Measurements from ENCODE around the gene LMNTD1. TPM values are rescaled to one million over a fixed set of nuclear protein-coding genes. Genes with fewer than 3 reads are reported as not detected.

Gene LMNTD1
- total RNA-seq, 2 experiments from 2014 or later: not detected

- no peaks in the 10 kb centered on the region for H3K4me1 Mint-ChIP-seq
- DNase-seq (no peak), ATAC-seq (ENCODE audit: low read depth) (no peak)
- H3K4me3 Mint-ChIP-seq: no peak overlapping the region
- POLR2A ChIA-PET: no interaction called here
- H3K36me3 Mint-ChIP-seq: no peaks in the 10 kb centered on the region
- no peaks in the 10 kb centered on the region for H3K27me3 Mint-ChIP-seq
- no peaks in the 10 kb centered on the region for H3K9me3 Mint-ChIP-seq
- no peak overlapping the region for H3K27ac Mint-ChIP-seq
These were observed 23.3 kb downstream of the LMNTD1 start for GRCh38 chr12:25529738-25530137.

DNA sequence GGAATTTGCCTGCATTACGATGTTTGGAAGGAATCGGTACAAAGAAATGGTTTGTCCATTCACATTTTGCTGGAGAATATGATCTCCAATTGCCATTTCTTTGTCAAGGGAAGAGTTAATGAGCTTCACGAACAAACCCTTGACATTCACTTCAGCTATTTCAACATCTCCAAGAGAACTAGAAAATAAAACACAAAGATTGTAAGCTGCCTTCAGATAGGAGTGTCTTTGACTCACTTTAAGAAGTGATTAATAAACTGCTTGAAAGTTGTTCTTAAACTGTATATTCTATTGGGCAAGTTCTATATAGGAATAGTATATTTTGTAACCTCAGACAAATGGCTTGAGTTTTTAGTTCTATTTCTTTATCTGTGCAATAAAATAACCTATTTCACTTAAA lies 26.3 kb downstream of the LMNTD1 start:
- DNase-seq (no peak), ATAC-seq (ENCODE audit: low read depth) (no peak)
- H3K4me3 Mint-ChIP-seq: no peak overlapping the region
- H3K4me1 Mint-ChIP-seq: no peaks in the 10 kb centered on the region
- POLR2A ChIA-PET: no interaction called here
- H3K9me3 Mint-ChIP-seq: no peaks in the 10 kb centered on the region
- H3K27me3 Mint-ChIP-seq: peaks cover 3% of the 10 kb centered on the region
- H3K27ac Mint-ChIP-seq: no peak overlapping the region
- H3K36me3 Mint-ChIP-seq: no peaks in the 10 kb centered on the region

GRCh38 chr12:25524366-25524765 lies 28.7 kb downstream of the LMNTD1 start:
- no peak for DNase-seq
- Mint-ChIP-seq H3K36me3 (no peaks in the 10 kb centered on the region), H3K9me3 (no peaks in the 10 kb centered on the region), H3K27me3 (peaks cover 3% of the 10 kb centered on the region), H3K4me1 (no peaks in the 10 kb centered on the region), H3K4me3 (no peak overlapping the region), H3K27ac (no peak overlapping the region)
- POLR2A ChIA-PET: no interaction called here
- no peak for ATAC-seq (ENCODE audit: low read depth)

- no peak for DNase-seq
- no peak for ATAC-seq (ENCODE audit: low read depth)
- H3K36me3 Mint-ChIP-seq: no peaks in the 10 kb centered on the region
- peaks cover 6% of the 10 kb centered on the region for H3K27me3 Mint-ChIP-seq
- POLR2A ChIA-PET: no interaction called here
- H3K9me3 Mint-ChIP-seq: no peaks in the 10 kb centered on the region
- H3K4me3 Mint-ChIP-seq: no peak overlapping the region
- H3K4me1 Mint-ChIP-seq: peaks cover 7% of the 10 kb centered on the region
- no peak overlapping the region for H3K27ac Mint-ChIP-seq
These were observed 31.3 kb downstream of the LMNTD1 start for GRCh38 chr12:25521625-25522256.

GRCh38 chr12:25518512-25518911 lies 34.6 kb downstream of the LMNTD1 start:
- Mint-ChIP-seq H3K36me3 (no peaks in the 10 kb centered on the region), H3K27me3 (peaks cover 7% of the 10 kb centered on the region), H3K9me3 (peaks cover 1% of the 10 kb centered on the region), H3K27ac (no peak overlapping the region), H3K4me1 (peaks cover 7% of the 10 kb centered on the region), H3K4me3 (no peak overlapping the region)
- DNase-seq: no peak
- peak; percentile 14 for ATAC-seq (ENCODE audit: low read depth)
- POLR2A ChIA-PET: no interaction called here

GRCh38 chr12:25504744-25505143 lies 48.3 kb downstream of the LMNTD1 start:
- H3K27ac Mint-ChIP-seq: no peak overlapping the region
- POLR2A ChIA-PET: no interaction called here
- peaks cover 9% of the 10 kb centered on the region for H3K27me3 Mint-ChIP-seq
- no peak overlapping the region for H3K4me3 Mint-ChIP-seq
- DNase-seq (no peak), ATAC-seq (ENCODE audit: low read depth) (no peak)
- no peaks in the 10 kb centered on the region for H3K9me3 Mint-ChIP-seq
- no peaks in the 10 kb centered on the region for H3K4me1 Mint-ChIP-seq
- no peaks in the 10 kb centered on the region for H3K36me3 Mint-ChIP-seq

DNA sequence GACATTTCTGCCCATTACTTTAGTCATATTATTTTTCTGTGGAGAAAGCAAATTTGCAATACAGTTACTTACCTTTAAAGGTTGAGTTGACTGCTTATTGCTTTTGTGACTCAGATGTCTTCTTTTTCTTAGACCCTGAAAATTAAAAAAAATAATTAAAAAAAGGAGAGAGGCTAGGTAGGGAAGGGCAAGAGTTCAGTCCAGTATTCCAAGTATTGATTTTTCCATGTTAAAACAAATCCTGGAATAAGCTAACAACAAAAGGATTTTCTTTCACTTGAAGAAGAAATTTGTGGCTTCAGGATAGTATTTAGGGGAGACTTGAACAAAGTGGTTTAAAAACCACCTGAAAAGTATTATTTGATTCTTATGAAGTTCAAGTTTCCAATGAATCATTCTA lies 49.4 kb downstream of the LMNTD1 start:
- no peak for ATAC-seq (ENCODE audit: low read depth)
- Mint-ChIP-seq H3K4me3 (no peak overlapping the region), H3K36me3 (no peaks in the 10 kb centered on the region), H3K27ac (no peak overlapping the region), H3K9me3 (no peaks in the 10 kb centered on the region), H3K4me1 (no peaks in the 10 kb centered on the region), H3K27me3 (peaks cover 10% of the 10 kb centered on the region)
- POLR2A ChIA-PET: no interaction called here
- DNase-seq: no peak

DNA sequence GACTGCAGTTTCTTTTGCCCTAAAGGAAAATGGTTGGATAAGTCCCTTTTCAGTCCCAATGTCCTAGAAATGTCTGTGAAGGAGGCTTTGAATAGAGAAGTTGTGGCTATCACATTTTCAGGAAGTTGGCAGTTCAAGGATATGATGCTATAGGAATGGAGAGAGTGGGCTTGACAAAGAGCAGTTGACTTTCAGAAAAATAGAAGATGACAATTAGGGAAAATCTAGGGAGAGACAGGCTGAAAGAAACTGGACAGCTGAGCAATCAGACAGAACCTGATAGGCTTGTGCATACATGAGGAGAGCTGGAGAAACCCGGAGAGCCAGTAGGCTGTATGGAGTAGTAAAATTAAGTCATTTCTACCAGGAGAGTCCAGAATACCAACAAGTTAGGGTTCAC lies 50.5 kb downstream of the LMNTD1 start:
- H3K36me3 Mint-ChIP-seq: no peaks in the 10 kb centered on the region
- no peak overlapping the region for H3K27ac Mint-ChIP-seq
- peaks cover 10% of the 10 kb centered on the region for H3K27me3 Mint-ChIP-seq
- no peaks in the 10 kb centered on the region for H3K4me1 Mint-ChIP-seq
- H3K9me3 Mint-ChIP-seq: peaks cover 1% of the 10 kb centered on the region
- DNase-seq: no peak
- POLR2A ChIA-PET: no interaction called here
- no peak overlapping the region for H3K4me3 Mint-ChIP-seq
- ATAC-seq (ENCODE audit: low read depth): no peak

DNA sequence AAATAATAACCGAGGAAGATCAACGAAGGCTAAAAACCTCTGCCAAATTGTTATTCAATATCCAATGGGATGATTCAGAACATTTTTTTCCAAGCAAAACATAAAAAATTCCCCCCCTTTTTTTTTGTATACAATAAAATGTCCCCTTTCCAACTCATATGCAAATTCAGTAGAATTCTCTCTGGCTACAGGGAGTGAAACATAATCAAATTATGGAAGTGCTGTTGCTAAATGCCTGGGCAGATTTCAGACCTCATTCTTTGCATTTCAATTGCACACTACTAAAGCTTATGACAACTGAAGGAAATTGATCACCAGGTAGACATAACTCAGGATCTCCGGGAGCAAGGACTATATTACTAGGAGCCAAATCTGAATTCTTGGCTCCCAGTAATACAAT lies 51.0 kb downstream of the LMNTD1 start:
- Mint-ChIP-seq H3K9me3 (peaks cover 1% of the 10 kb centered on the region), H3K4me1 (no peaks in the 10 kb centered on the region), H3K4me3 (no peak overlapping the region), H3K27ac (no peak overlapping the region), H3K36me3 (no peaks in the 10 kb centered on the region), H3K27me3 (peaks cover 8% of the 10 kb centered on the region)
- ATAC-seq (ENCODE audit: low read depth) (no peak), DNase-seq (no peak)
- POLR2A ChIA-PET: no interaction called here

DNA sequence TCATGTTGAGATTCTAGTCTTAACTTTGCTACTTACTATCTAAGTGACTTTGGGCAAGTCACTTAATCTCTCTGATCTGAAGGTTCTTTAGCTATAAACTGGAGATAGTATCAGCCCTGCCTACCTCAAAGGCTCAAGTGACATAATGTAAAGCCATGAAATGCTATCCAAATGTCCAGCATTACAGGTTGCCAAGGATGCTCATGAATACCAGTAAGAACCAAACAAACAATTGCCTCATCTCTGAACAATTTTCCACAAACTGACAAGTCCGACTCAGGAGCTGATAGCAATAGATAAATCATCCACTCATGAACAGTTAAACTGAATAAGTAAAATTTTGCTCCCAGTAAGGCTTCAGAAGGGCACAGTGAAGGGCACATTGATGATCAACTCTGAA lies 51.5 kb downstream of the LMNTD1 start:
- POLR2A ChIA-PET: no interaction called here

DNA sequence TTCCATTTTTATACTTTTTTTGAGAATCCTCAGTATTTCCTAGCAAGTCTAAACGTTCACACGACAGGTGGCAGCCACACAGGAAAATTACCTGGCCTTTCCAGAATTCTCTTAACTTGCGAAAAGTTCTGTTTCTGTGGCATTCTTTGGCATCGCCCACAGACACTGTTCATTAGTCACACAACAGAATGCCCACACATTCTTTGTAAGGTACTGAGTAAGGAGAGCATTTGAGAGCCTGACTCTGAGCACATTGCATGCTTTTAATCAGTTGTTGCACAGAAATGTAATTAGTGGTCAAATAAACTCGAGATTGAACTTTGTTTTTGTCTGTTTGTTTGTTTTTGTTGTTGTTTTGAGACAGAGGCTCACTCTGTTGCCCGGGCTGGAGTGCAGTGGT lies 52.4 kb downstream of the LMNTD1 start:
- DNase-seq (no peak), ATAC-seq (ENCODE audit: low read depth) (no peak)
- H3K9me3 Mint-ChIP-seq: peaks cover 1% of the 10 kb centered on the region
- H3K4me3 Mint-ChIP-seq: no peak overlapping the region
- POLR2A ChIA-PET: no interaction called here
- H3K4me1 Mint-ChIP-seq: no peaks in the 10 kb centered on the region
- H3K36me3 Mint-ChIP-seq: no peaks in the 10 kb centered on the region
- peaks cover 8% of the 10 kb centered on the region for H3K27me3 Mint-ChIP-seq
- no peak overlapping the region for H3K27ac Mint-ChIP-seq

More for the DNA sequence above, 51.5 kb downstream of the LMNTD1 start:
- no peak for ATAC-seq (ENCODE audit: low read depth)
- no peak for DNase-seq
- Mint-ChIP-seq H3K4me3 (no peak overlapping the region), H3K27me3 (peaks cover 8% of the 10 kb centered on the region), H3K36me3 (no peaks in the 10 kb centered on the region), H3K27ac (no peak overlapping the region), H3K9me3 (peaks cover 1% of the 10 kb centered on the region), H3K4me1 (no peaks in the 10 kb centered on the region)

DNA sequence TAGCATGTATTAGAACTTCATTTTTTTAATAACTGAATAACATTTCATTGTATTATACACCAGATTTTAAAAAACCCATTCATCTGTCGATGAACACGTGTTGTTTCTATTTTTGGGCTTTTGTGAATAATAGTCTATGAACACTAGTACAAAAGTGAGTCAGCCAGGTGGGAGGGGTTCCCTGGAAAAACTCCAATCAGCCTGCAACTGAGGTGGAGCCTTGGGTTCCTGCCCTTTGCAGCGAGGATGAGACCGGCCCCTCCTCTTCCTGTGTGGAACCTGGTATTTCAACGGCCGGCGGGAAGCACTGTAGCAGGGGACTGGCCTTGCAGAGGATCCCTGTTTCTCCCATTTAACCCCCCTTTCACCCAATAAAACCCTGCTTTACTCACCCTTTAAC lies 56.1 kb downstream of the LMNTD1 start:
- ATAC-seq (ENCODE audit: low read depth) (no peak), DNase-seq (no peak)
- no peak overlapping the region for H3K4me3 Mint-ChIP-seq
- POLR2A ChIA-PET: no interaction called here
- no peaks in the 10 kb centered on the region for H3K4me1 Mint-ChIP-seq
- no peaks in the 10 kb centered on the region for H3K36me3 Mint-ChIP-seq
- peaks cover 5% of the 10 kb centered on the region for H3K27me3 Mint-ChIP-seq
- peaks cover 1% of the 10 kb centered on the region for H3K9me3 Mint-ChIP-seq
- no peak overlapping the region for H3K27ac Mint-ChIP-seq

DNA sequence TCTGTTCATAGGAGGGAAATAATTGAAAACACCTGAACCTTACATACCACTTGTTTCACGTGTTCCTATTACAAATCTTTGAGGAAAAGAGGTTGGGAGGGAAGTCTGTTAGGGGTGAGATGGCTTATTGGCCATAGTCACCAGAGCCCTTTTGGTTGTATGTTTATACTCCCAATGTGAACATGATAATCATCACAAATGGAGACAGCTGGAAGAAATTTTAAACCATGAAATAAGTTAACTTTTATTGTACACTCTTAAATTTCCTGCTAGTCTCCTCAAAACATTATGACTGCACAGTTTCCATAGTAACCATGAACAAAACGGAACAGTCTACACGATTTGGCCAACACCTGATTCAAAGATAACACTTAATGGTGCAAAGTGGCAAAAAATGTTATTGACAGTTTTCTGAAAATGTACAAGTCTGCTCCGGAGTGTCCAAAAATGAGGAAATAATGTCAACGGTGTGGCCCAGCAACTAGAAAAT lies 56.9 kb downstream of the LMNTD1 start:
- POLR2A ChIA-PET: no interaction called here
- DNase-seq (no peak), ATAC-seq (ENCODE audit: low read depth) (no peak)
- peaks cover 5% of the 10 kb centered on the region for H3K27me3 Mint-ChIP-seq
- H3K36me3 Mint-ChIP-seq: no peaks in the 10 kb centered on the region
- H3K4me3 Mint-ChIP-seq: no peak overlapping the region
- no peak overlapping the region for H3K27ac Mint-ChIP-seq
- H3K4me1 Mint-ChIP-seq: no peaks in the 10 kb centered on the region
- H3K9me3 Mint-ChIP-seq: peaks cover 1% of the 10 kb centered on the region

GRCh38 chr12:25495331-25496097 lies 57.6 kb downstream of the LMNTD1 start:
- no peaks in the 10 kb centered on the region for H3K4me1 Mint-ChIP-seq
- POLR2A ChIA-PET: no interaction called here
- H3K36me3 Mint-ChIP-seq: no peaks in the 10 kb centered on the region
- peaks cover 1% of the 10 kb centered on the region for H3K9me3 Mint-ChIP-seq
- DNase-seq: no peak
- no peak overlapping the region for H3K4me3 Mint-ChIP-seq
- H3K27me3 Mint-ChIP-seq: peaks cover 9% of the 10 kb centered on the region
- ATAC-seq (ENCODE audit: low read depth): no peak
- H3K27ac Mint-ChIP-seq: no peak overlapping the region

All from activated naive CD8-positive, alpha-beta T cell treated with anti-CD3 and anti-CD28 coated beads, Interleukin-2, amount 10 ng/mL, durations not matched to agents 7 days and 5 days (primary cell).